GM12878 (cell line): ENCODE data around the gene GCSAM. TPM values are rescaled to one million over a fixed set of nuclear protein-coding genes. Genes with fewer than 3 reads are reported as not detected.

Experiments
- ATAC-seq: fragments of 200-7000 bp; cut with Tn5 transposase; 3 replicates; pipeline ENCODE4 v1.9.1; 2020; ENCODE audit warnings: mild to moderate bottlenecking, moderate library complexity
- BruUV-seq: library from RNA; stranded (reverse); fragments of 400-500 nt; replicated peaks from 2 replicates; lab custom pipeline; 2021; lab: Mats Ljungman, UMichigan
- CTCF ChIA-PET: fragments of 300-600 bp; sonication (Branson Sonifier 250); formaldehyde crosslinking; extraction: SDS; loops from one replicate; lab custom pipeline; 2021; ENCODE audit warnings: inconsistent platforms; lab: Yijun Ruan, JAX
- POLR2A ChIA-PET: fragments of 350-600 bp; formaldehyde crosslinking; extraction: SDS; loops from one replicate; lab custom pipeline; 2021; ENCODE audit warnings: inconsistent platforms; lab: Charles Lee
- RAD21 ChIA-PET: fragments of 300-600 bp; sonication (Branson Sonifier 250); formaldehyde crosslinking; loops from one replicate; lab custom pipeline; 2023; ENCODE audit warnings: antibody characterized with exemption; ENCODE audit not compliant: unreplicated experiment; lab: Charles Lee
- SMC1A ChIA-PET: fragments of 300-600 bp; sonication (Branson Sonifier 250); formaldehyde crosslinking; loops from one replicate; lab custom pipeline; 2023; ENCODE audit not compliant: unreplicated experiment, uncharacterized antibody; lab: Charles Lee
- DNase-seq: peaks from one replicate; pipeline ENCODE4 v3.0.0-alpha.2; 2011; ENCODE audit warnings: low read depth, low spot score
- FAIRE-seq: peaks from 3 replicates; lab custom pipeline; 2011; peaks lifted over from hg19 to GRCh38; lab: Jason Lieb, UNC
- H2AFZ ChIP-seq: 2 replicates; pipeline ENCODE4 v1.6.0; 2011; ENCODE audit warnings: low read depth, low read length, control low read depth; ENCODE audit not compliant: control insufficient read depth
- H3K27ac ChIP-seq: 2 replicates; pipeline ENCODE4 v1.5.1; 2011; ENCODE audit warnings: control low read depth; ENCODE audit not compliant: control insufficient read depth, insufficient read depth
- H3K27me3 ChIP-seq, 2 experiments: replicated peaks in 1 of 2; 2 replicates each; pipeline versions ENCODE4 v1.6.0 to v1.6.1; 2011; ENCODE audit warnings: low read length in 1 of 2; ENCODE audit not compliant: control insufficient read depth in 2 of 2, insufficient read depth in 2 of 2
- H3K36me3 ChIP-seq, 2 experiments: 2 replicates each; pipeline ENCODE4 v1.5.1; 2011; ENCODE audit warnings: low read length in 1 of 2; ENCODE audit not compliant: control insufficient read depth in 2 of 2, insufficient read depth in 2 of 2
- H3K4me1 ChIP-seq: 2 replicates; pipeline ENCODE4 v1.6.1; 2011; ENCODE audit warnings: mild to moderate bottlenecking, low read length, moderate library complexity, mixed read lengths; ENCODE audit not compliant: control insufficient read depth, insufficient read depth
- H3K4me2 ChIP-seq: 2 replicates; pipeline ENCODE4 v1.6.0; 2011; ENCODE audit warnings: control low read depth; ENCODE audit not compliant: control insufficient read depth, insufficient read depth
- H3K4me3 ChIP-seq: fragments of 200-600 bp; sonication (generic); 2 replicates; pipeline ENCODE4 v1.5.1; 2016
- H3K79me2 ChIP-seq: 2 replicates; pipeline ENCODE4 v1.6.0; 2011; ENCODE audit warnings: low read length; ENCODE audit not compliant: control insufficient read depth, insufficient read depth
- H3K9ac ChIP-seq: 2 replicates; pipeline ENCODE4 v1.8.0; 2011; ENCODE audit warnings: low read length, control low read depth, mixed read lengths; ENCODE audit not compliant: control insufficient read depth, insufficient read depth
- H3K9me3 ChIP-seq: replicated peaks from 3 replicates; pipeline ENCODE4 v1.5.1; 2011; ENCODE audit warnings: mild to moderate bottlenecking, low read length; ENCODE audit not compliant: control insufficient read depth, insufficient read depth
- H4K20me1 ChIP-seq: 2 replicates; pipeline ENCODE4 v1.6.0; 2011; ENCODE audit not compliant: control insufficient read depth, insufficient read depth
- DPF2 ChIP-seq: fragments of 450-650 bp; IDR thresholded peaks from 2 replicates; pipeline ENCODE4 v1.6.1; 2017; ENCODE audit warnings: mild to moderate bottlenecking
- JUND ChIP-seq: IDR thresholded peaks from 2 replicates; pipeline ENCODE4 v1.6.1; 2012; ENCODE audit warnings: low read depth, mild to moderate bottlenecking, low read length, improper control_type of control experiment, moderate library complexity
- NFYA ChIP-seq: IDR thresholded peaks from 2 replicates; pipeline ENCODE4 v1.6.1; 2011; ENCODE audit warnings: low read depth, mild to moderate bottlenecking, low read length, improper control_type of control experiment, borderline replicate concordance
- POLR2A ChIP-seq: IDR thresholded peaks from 2 replicates; pipeline ENCODE4 v1.6.1; 2011; ENCODE audit warnings: low read depth, mild to moderate bottlenecking, low read length
- POLR2AphosphoS5 ChIP-seq: IDR thresholded peaks from 2 replicates; pipeline ENCODE4 v1.6.1; 2011; ENCODE audit warnings: mild to moderate bottlenecking, low read length, inconsistent platforms
- SMARCA5 ChIP-seq: fragments of 450-650 bp; IDR thresholded peaks from 2 replicates; pipeline ENCODE4 v1.6.1; 2017; ENCODE audit warnings: mild to moderate bottlenecking
- TAF1 ChIP-seq: IDR thresholded peaks from 2 replicates; pipeline ENCODE4 v1.6.1; 2011; ENCODE audit warnings: mild to moderate bottlenecking, low read depth, low read length, borderline replicate concordance
- WGBS: methylation state at CpG from one replicate; pipeline ENCODE4 v1.1.6; 2016; ENCODE audit warnings: low lambda C conversion rate; ENCODE audit not compliant: insufficient replicate concordance, insufficient coverage; ENCODE audit errors: missing lambda C conversion rate; 5-methylcytosine and 5-hydroxymethylcytosine counted together
- in situ Hi-C: fragments of 300-500 bp; cut with MboI; formaldehyde crosslinking; loops from 9 replicates; pipeline ENCODE4 v1.14.3; 2018; ENCODE audit warnings: mixed read lengths
- intact Hi-C: fragments of 100-400 bp; cut with micrococcal nuclease; formaldehyde crosslinking; loops from one replicate; pipeline ENCODE4 v1.14.2; 2022; ENCODE audit not compliant: unreplicated experiment
- polyA plus RNA-seq, 11 experiments: library from polyadenylated mRNA; depleted of rRNA in 4 of 11; unstranded in 6 of 11; stranded (reverse) in 5 of 11; fragments of >200 nt; fragmentation: Nextera tagmentation in 4 of 11; fragmentation: Illumina TruSeq in 1 of 11; extraction: Ambion mirVana in 4 of 11; extraction: Trizol in 1 of 11; gene quantifications; 1 replicate in 1 of 11; 2 replicates in 10 of 11; pipeline versions ENCODE4 v1.2.1 to v1.2.3, GENCODE V29; 2011 to 2016; ENCODE audit warnings: inconsistent platforms in 2 of 11, missing spikeins in 2 of 11, low read depth in 1 of 11
- total RNA-seq, 4 experiments: library from RNA; depleted of rRNA in 3 of 4; stranded (reverse); fragments of >200 nt in 3 of 4; fragmentation: Illumina TruSeq in 1 of 4; extraction: Trizol in 1 of 4; gene quantifications; 2 replicates each; pipeline versions ENCODE4 v1.2.1 to v1.2.3, GENCODE V29; 2013 to 2021
- TF ChIP-seq, protein P1 (sequence below): IDR thresholded peaks from 2 replicates; pipeline ENCODE4 v1.6.1; 2011; ENCODE audit warnings: low read depth, low read length, improper control_type of control experiment, borderline replicate concordance

Gene GCSAM
- total and polyA plus RNA-seq, 10 of the 15 experiments (the other 5 are each of a cell fraction or from before 2014, with no cell fraction given), result 81.5 to 407 (median 107) TPM

DNA sequence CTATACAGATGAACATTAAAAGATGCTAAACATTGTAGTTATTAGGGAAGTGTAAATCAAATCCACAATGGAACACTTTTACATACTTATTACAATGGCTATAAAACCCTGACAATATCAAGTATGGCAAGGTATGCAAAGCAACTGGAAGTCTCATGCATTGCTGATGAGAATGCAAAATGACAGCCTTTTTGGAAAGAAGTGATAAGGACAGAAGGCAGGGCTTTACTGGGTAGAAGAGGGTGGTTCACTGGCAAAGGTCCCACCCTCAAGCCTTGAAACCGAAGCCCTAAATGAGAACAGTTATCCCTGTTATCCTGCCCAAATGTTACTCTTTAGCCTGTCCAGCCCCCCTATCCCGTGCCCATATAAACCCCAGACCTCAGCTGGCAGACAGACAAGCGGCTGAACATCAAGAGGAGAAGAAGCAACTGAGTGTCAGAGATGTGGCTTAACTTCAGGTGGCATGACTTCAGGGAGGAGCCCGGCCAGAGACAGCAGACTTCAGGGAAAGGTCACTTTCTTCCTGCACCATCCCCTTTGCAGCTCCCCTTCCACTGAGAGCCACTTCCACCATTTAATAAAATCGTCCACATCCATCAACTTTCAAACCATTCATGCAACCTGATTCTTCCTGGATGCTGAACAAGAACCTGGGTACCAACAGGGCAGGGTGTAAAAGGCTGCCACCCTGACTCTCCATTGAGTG is 732 bp upstream of the GCSAM start:
- BruUV-seq, result no TSS peak
- in situ Hi-C loops, result no loop called here
- Histone ChIP-seq H3K79me2 (peaks cover 65% of the 10 kb centered on the region), H4K20me1 (no peaks in the 10 kb centered on the region), H3K27ac (peak overlapping the region; percentile 99), H3K9me3 (no peaks in the 10 kb centered on the region), H3K4me2 (peak overlapping the region; percentile 64), H3K27me3 (no peaks in the 10 kb centered on the region), H3K4me1 (peaks cover 55% of the 10 kb centered on the region), H3K4me3 (peak overlapping the region; percentile 8; the same call in 1 of the 2 replicates), H3K9ac (peak overlapping the region; percentile 21), H2AFZ (no peak overlapping the region), H3K36me3 (peaks cover 0 to 2% of the 10 kb centered on the region in 2 experiments; a peak in 1 of 4 replicates)
- DNase-seq, result no peak
- peak; percentile 60 for TF ChIP-seq POLR2A
- 0 out of 2 replicates have a peak, but pooled peaks have one; percentile 0 for TF ChIP-seq DPF2
- no peak for TF ChIP-seq JUND
- 0 out of 2 replicates have a peak, but pooled peaks have one; percentile 28 for TF ChIP-seq TAF1
- no peak for TF ChIP-seq NFYA
- 0 out of 2 replicates have a peak, but pooled peaks have one; percentile 19 for TF ChIP-seq SMARCA5
- TF ChIP-seq, protein P1, sequence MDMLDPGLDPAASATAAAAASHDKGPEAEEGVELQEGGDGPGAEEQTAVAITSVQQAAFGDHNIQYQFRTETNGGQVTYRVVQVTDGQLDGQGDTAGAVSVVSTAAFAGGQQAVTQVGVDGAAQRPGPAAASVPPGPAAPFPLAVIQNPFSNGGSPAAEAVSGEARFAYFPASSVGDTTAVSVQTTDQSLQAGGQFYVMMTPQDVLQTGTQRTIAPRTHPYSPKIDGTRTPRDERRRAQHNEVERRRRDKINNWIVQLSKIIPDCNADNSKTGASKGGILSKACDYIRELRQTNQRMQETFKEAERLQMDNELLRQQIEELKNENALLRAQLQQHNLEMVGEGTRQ, result no peak
- TF ChIP-seq POLR2AphosphoS5, result peak; percentile 76
- ChIA-PET CTCF (interaction anchor here (0.6 to 18.1 kb wide), 8 partner anchors 9 to 657 kb away, joined by 3 to 226 read pairs (median 6); partner anchors contain the start of gene SLC9C1), SMC1A (interaction anchor here (1.2 to 18.5 kb wide), 10 partner anchors 8 to 365 kb away, joined by 3 to 489 read pairs (median 10); partner anchors contain the start of genes BTLA, CD200 and SLC9C1), RAD21 (interaction anchor here (0.7 to 17.9 kb wide), 14 partner anchors 9 to 381 kb away, joined by 3 to 457 read pairs (median 5); no protein-coding TSS in a partner anchor), POLR2A (interaction anchor here (0.9 to 12.8 kb wide), 9 partner anchors 10 to 380 kb away, joined by 3 to 345 read pairs (median 6); partner anchors contain the start of gene CD200)
- no peak for FAIRE-seq
- WGBS, result 15% methylated on average over 5 of the region's 5 CpGs
- intact Hi-C loops, result loop anchor here (1.0 to 10.0 kb wide), 3 partner anchors 18 to 361 kb away; partner anchors contain the start of gene BTLA
- ATAC-seq, result no peak
